Measurements from ENCODE around the gene SLC45A3. TPM values are rescaled to one million over a fixed set of nuclear protein-coding genes. Genes with fewer than 3 reads are reported as not detected.
A peak's percentile ranks its signal among the peaks of the same experiment; 100 is the strongest.

Gene SLC45A3
- total RNA-seq, 4 donors from 2014 or later, result 0.51 to 4.1 (median 1.6) TPM

GRCh38 chr1:205612556-205612955 is 67.8 kb downstream of the SLC45A3 start:
- Histone ChIP-seq H3K9me3 (no peaks in the 10 kb centered on the region), H3K27me3 (no peaks in the 10 kb centered on the region), H3K36me3 (no peaks in the 10 kb centered on the region), H3K4me1 (no peaks in the 10 kb centered on the region), H3K4me3 (no peak overlapping the region), H3K27ac (no peak overlapping the region)
- no peak for DNase-seq
- TF ChIP-seq CTCF (IDR thresholded peaks at IDR 0.05) (no peak), POLR2A (IDR thresholded peaks at IDR 0.05) (no peak)
- intact Hi-C loops (cut with DNase I; ENCODE audit: low total_unique reads), result no loop called here

- Histone ChIP-seq H3K4me3 (no peak overlapping the region), H3K4me1 (no peaks in the 10 kb centered on the region), H3K36me3 (no peaks in the 10 kb centered on the region), H3K27ac (no peak overlapping the region), H3K9me3 (no peaks in the 10 kb centered on the region), H3K27me3 (no peaks in the 10 kb centered on the region)
- TF ChIP-seq CTCF (IDR thresholded peaks at IDR 0.05), result no peak
- no peak for TF ChIP-seq POLR2A (IDR thresholded peaks at IDR 0.05)
- no peak for DNase-seq
- intact Hi-C loops (cut with DNase I; ENCODE audit: low total_unique reads), result no loop called here
Observed at GRCh38 chr1:205612104-205612503, 68.2 kb downstream of the SLC45A3 start.

- H3K27me3 ChIP-seq, result no peaks in the 10 kb centered on the region
- no peak for DNase-seq
- H3K9me3 ChIP-seq, result no peaks in the 10 kb centered on the region
- H3K4me1 ChIP-seq, result no peaks in the 10 kb centered on the region
- peak overlapping the region in 1 of 2 donors; percentile 23 for H3K27ac ChIP-seq
- no peak overlapping the region for H3K4me3 ChIP-seq
- intact Hi-C loops (cut with DNase I; ENCODE audit: low total_unique reads), result no loop called here
- no peaks in the 10 kb centered on the region for H3K36me3 ChIP-seq
- no peak for TF ChIP-seq CTCF (IDR thresholded peaks at IDR 0.05)
- TF ChIP-seq POLR2A (IDR thresholded peaks at IDR 0.05), result no peak
Observed at GRCh38 chr1:205610901-205611466, 69.3 kb downstream of the SLC45A3 start.

- Histone ChIP-seq H3K36me3 (no peaks in the 10 kb centered on the region), H3K4me3 (no peak overlapping the region), H3K27me3 (no peaks in the 10 kb centered on the region), H3K27ac (no peak overlapping the region), H3K9me3 (no peaks in the 10 kb centered on the region), H3K4me1 (no peaks in the 10 kb centered on the region)
- TF ChIP-seq CTCF (IDR thresholded peaks at IDR 0.05) (no peak), POLR2A (IDR thresholded peaks at IDR 0.05) (no peak)
- intact Hi-C loops (cut with DNase I; ENCODE audit: low total_unique reads), result no loop called here
- DNase-seq, result no peak
Observed at GRCh38 chr1:205610036-205610435, 70.3 kb downstream of the SLC45A3 start.

Small RNAs within 50 kb of the gene (small RNA-seq; reads per million reads assigned to genes)
- not detected for gene RF00017

Other genes with a start within 250 kb of the SLC45A3 start
- 1 to 10 TPM in 1 of 4 donors, under 1 TPM in 1, not detected in 2; 0.52 to 1.0 TPM for gene BLACAT1, start 224.5 kb downstream of the SLC45A3 start, total RNA-seq
- 10 to 100 TPM in 2 of 4 donors, 1 to 10 TPM in 2; 4.1 to 28.2 (median 8.5) TPM for gene CDK18, start 175.8 kb downstream of the SLC45A3 start, total RNA-seq
- 10 to 100 TPM; 17.9 to 97.7 (median 26.7) TPM for gene ELK4, start 48.5 kb downstream of the SLC45A3 start, total RNA-seq
- 100 to 1,000 TPM in 3 of 4 donors, 10 to 100 TPM in 1; 59.4 to 286 (median 159) TPM for gene NUCKS1, start 69.7 kb upstream of the SLC45A3 start, total RNA-seq
- gene RAB29, start 95.0 kb upstream of the SLC45A3 start, total RNA-seq, result 10 to 100 TPM in 3 of 4 donors, 1 to 10 TPM in 1; 6.8 to 27.9 (median 12.1) TPM
- 10 to 100 TPM in 3 of 4 donors, 1 to 10 TPM in 1; 1.0 to 35.4 (median 23.5) TPM for gene SLC41A1, start 132.7 kb upstream of the SLC45A3 start, total RNA-seq
- under 1 TPM in 2 of 4 donors, not detected in 2; 0.59 to 0.69 TPM for gene PM20D1, start 169.6 kb upstream of the SLC45A3 start, total RNA-seq